G401.6 (cell line): ENCODE results near the gene DDIT3.
"Not testable (repeated sequence)": the region's sequence is repeated elsewhere in the genome, so short reads cannot be mapped to it uniquely, and the experiment has no call there.

Source experiments
- FAIRE-seq: peaks from 2 replicates; lab custom pipeline; 2012; peaks lifted over from hg19 to GRCh38; lab: Jason Lieb, UNC

The DDIT3 gene, protein sequence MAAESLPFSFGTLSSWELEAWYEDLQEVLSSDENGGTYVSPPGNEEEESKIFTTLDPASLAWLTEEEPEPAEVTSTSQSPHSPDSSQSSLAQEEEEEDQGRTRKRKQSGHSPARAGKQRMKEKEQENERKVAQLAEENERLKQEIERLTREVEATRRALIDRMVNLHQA

DNA sequence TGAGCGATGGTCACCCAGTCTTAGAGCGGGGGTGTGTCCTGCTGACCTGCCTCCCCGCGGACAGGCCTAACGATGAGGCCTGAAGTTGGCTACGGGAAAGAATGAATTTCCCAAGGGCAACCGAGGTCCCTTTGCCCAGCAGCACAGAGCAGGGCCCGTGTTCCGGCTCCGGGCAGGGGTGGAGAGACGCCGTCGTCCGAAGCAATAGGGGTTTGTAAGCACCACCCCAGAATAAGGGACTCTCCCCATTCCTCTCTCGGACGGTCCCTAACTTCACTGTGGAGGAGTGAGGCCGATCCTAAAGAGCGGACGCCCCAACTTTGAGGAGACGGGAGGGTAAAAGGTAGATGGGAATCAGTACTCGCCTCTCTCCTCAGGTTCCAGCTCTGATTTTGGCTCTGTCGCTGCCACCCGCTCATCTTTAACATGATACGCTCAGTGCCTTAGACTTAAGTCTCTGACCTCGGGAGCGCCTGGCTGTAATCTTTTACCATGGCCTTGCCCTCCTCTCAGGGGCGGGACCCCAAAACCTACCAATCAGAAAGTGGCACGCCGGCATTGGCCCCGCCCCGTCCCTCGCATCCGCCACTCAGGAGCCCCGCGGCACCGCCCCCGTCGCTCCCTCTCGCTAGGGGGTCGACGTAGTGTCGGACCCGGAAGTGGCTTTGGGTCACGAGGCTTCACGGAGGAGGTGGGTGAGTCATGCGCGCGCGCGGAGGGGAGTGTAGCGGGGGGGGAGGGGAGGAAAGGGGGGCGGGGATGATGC, at the start of gene DDIT3:
TSS of gene DDIT3 (minus strand) at position 462 of the 766 bp plus-strand sequence. CDS start 3,108 bp downstream, outside the sequence.
- peak; percentile 97 for FAIRE-seq

GRCh38 chr12:57569858-57570257, 49.5 kb upstream of the DDIT3 start:
- FAIRE-seq, result no peak

DNA sequence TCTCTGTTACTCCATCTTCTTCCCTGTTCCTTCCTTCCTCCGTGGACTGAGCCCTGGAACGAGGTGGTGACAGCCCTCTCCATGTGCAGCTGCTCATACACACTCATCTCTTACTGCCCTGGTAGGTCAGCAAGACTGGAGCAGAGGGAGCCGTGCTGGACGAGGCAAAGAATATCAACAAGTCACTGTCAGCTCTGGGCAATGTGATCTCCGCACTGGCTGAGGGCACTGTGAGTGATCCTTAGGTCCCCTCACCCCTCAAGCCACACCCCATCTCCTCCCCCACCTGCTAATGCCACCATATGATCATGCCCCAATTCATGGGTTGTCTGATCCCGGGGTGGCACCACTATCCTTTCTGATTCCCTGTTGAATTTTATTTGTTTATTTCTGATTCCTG, 48.5 kb upstream of the DDIT3 start:
- FAIRE-seq, result no peak

DNA sequence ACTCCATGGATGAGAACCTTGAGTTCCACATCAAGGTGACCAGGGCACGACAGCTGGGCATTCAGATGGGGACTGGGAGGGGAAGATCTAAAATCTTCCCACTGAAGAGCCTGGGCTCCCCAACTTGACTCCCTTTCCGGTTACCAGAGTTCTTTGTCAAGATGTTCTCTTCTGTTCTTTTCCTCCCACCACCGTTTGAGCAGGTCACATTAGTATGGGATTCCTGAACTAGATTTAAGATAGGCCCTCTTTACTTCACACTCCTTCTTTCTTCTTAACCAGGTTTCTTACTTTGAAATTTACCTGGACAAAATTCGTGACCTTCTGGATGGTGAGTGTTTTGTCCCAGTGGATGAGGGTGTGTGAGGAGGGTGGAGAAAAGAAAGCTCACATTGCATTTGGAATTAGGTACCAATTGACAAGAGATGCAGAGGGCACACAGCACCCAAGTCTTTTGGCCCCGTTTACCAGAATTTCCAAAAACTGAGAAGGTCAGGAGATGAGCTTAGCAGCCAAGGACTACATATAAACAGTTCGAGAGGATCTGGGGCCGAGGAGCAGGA, 43.9 kb upstream of the DDIT3 start:
- no peak for FAIRE-seq

GRCh38 chr12:57563358-57563757, 43.0 kb upstream of the DDIT3 start:
- no peak for FAIRE-seq

DNA sequence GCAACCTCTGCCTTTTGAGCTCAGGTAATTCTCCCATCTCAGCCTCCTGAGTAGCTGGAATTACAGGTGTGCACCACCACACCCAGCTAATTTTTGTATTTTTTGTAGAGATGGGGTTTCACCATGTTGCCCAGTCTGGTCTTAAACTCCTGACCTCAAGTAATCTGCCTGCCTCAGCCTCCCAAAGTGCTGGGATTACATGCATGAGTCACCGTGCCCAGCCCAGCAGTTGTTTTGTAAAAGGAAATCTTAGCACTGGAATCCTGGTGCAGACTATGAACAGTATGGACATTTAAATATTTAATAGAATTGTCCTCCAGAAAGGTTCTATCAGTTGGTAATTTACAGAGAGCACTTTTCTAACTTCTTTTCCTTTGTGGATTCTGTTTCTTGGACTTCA, 40.8 kb upstream of the DDIT3 start:
- not testable (repeated sequence) for FAIRE-seq

DNA sequence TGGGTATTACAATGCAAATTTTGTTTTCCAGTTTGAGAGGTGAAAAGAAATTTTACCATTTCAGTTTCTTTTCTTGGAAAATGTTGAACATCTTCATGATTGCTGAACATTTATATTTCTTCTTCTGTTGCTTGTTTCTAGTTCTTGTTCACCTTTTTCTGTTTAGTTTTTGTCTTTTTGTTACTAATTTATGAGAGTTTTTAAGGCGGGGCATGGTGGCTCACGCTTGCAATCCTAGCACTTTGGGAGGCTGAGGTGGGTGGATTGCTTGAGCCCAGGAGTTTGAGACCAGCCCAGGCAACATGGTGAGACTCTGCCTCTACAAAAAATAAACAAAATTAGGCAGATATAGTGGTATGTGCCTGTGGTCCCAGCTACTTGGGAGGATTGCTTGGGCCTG, 40.2 kb upstream of the DDIT3 start:
- FAIRE-seq, result no peak

- no peak for FAIRE-seq
Measured at GRCh38 chr12:57558864-57559263, 38.5 kb upstream of the DDIT3 start.

- FAIRE-seq, result no peak
Measured at GRCh38 chr12:57554897-57555296, 34.6 kb upstream of the DDIT3 start.

DNA sequence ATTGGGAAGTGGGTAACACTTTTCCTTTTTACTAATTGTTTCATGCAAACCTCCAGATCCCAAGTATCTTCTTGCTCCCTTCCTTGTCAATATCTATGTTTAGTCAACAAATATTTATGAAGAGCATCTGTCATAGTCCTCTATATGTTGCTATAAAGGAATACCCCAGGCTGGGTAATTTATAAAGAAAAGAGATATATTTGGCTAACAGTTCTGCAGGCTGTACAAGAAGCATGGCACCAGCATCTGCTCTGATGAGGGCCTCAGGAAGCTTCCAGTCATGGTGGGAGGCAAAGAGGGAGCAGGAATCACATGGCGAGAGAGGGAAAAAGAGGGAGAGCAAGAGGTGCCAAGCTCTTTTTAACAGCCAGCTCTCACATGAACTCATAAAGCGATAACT, 34.1 kb upstream of the DDIT3 start:
- no peak for FAIRE-seq

GRCh38 chr12:57553343-57554202, 33.3 kb upstream of the DDIT3 start:
- FAIRE-seq, result no peak

DNA sequence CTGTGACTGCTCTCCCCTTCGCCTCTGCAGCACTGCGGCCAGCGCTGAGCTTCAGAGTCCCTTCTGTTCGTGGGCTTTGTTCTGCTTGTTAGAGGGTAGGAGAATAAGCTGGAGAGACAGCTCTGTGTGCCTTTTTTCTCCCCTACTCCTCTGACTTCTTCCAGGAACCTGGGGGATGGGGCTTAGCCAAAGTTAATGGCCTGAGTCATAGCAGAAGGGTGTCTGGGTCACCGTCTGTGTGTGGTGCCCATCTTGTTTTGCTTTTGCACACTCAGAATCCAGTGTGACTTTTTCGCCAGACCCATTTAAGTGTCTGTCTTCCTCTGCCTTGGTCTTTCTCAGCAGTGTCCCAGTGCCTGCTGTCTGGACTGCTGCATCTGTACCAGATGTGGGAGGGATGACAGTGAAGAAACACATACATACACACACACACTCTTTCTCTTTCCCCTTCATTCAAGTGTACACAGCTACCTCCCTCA, 32.6 kb upstream of the DDIT3 start:
- FAIRE-seq, result no peak

- FAIRE-seq, result no peak
Measured at GRCh38 chr12:57552306-57552651, 32.0 kb upstream of the DDIT3 start.

DNA sequence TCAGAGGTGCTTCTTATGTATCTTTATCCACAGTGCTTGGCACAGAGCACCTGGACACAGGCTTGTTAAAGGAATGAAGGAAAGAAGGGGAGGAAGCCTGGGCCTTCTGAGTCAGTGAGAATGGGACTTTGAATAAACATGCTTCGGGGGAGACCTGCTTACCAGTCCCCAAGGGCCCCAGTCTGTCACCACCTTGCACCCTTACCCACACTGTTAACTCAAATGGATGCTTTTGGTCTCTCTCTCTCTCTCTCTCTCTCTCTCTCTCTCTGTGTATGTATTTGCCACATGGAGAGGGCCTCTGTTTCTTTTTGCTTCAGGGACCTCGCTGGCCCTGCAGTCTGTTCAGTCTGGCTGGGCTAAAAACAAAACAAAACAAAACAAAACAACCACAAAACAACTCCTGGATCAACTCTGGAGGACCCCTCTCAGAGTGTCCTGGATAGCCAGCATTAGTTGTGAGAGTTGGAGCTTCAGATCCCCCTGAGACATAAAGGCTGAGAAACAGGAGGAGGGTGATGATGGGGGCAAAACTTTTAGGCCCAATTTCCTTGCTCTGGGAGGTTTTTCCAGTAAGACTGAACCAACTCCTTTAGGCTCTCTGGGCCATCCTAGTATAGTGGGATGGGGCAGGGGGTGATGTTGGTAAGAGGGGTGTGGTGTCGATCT, 31.5 kb upstream of the DDIT3 start:
- FAIRE-seq, result no peak

DNA sequence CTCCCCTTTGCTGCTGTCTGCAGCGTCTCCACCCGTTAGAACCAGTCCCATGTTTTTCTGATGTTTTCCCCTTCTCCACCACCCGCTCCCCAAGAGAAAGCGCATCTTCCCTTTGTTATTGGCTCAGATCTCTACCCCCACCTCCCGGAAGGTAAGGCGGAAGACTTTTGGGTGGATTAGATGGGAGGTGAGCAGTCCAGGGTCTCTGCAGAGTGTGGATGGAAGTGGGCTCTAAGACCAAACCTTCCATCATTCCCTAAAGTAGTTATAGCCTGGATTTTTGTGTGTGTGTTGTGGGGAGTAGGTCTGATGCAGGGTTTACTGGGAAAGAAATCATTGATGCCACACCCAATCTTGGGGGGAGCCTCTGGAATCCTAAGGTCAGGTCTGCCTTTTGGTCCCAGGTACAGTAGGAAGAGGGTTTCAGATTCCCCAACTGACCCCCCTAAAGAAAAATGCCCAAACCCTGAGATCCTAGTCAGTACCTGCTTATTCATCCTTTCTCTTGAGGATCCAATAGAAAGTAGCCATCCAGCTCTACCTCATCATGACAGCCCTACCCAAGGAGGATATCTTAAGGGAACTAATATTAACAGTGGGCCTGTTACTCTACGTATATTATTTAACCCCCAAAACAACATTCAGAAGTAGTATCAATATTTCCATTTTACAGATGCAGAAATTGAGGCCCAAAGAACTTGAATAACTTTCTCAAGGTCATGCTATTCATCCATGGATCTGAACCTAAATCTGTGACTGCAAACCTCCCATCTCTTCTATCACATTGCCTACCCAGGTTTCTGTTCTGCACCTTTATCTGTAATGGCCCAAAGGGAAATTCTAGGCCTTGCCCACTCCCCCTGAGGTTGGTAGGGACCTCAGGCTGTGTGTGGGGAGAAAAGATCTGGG, 30.6 kb upstream of the DDIT3 start:
- FAIRE-seq, result no peak

- FAIRE-seq, result no peak
Measured at GRCh38 chr12:57549909-57550640, 29.8 kb upstream of the DDIT3 start, which contains the start of gene KIF5A. Gene KIF5A, plus strand, starts transcription at chr12:57550044. Its CDS starts 228 bp downstream, at chr12:57550272.

DNA sequence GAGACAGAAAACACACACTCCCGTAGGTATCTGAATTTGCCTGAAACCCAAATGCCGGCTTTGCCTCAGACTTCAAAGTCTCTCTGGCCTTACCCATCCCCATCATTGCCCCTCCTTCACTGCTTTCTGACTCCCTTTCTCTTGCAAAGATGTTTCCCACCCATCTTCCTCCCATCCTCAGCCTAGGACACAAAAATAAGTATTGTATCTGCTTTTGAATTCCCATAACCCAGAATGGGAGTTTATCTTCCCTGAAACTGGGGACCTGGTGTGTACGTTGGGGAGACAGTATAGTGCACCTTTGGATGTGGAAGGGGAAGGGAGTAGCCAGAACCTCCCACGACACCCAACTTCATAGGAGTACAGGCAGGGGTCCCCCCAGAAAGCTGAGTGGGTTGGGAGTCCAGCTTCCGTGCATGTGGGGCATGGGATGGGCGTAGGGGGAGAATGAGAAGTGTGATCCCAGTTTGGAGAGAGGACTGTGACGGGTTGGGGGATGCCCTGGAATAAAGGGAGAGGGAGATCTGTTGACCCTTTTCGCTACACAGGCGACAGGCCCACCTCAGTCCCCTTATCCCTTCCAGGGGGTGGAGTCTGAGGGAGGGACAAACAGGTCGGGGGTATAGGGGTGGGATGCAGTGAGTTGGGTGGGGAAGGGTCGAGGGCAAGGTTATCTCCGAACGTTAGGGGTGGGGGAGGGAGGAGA, 29.0 kb upstream of the DDIT3 start:
- FAIRE-seq, result no peak

GRCh38 chr12:57548488-57548887, 28.2 kb upstream of the DDIT3 start:
- FAIRE-seq, result no peak

DNA sequence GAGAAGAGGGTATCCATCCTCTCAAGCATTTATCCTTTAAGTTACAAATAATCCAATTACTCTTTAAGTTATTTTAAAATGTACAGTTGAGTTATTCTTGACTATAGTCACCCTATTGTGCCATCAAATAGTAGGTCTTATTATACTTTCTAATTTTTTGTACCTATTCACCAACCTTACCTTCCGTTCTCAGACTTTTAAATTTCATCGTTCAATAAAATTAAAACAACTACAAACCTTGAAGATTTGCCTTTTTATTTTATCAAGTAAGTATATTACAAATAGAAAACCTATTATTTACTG, 27.6 kb upstream of the DDIT3 start:
- FAIRE-seq, result no peak
